GM12872 (cell line): ENCODE measurements around the gene KIF3C.

Source experiments
- TF ChIP-seq, protein P1 (sequence below): IDR thresholded peaks from 3 replicates; pipeline ENCODE4 v1.5.1; 2011; ENCODE audit warnings: low read depth, mild to moderate bottlenecking, low read length, moderate library complexity; ENCODE audit not compliant: insufficient read depth

KIF3C gene

DNA sequence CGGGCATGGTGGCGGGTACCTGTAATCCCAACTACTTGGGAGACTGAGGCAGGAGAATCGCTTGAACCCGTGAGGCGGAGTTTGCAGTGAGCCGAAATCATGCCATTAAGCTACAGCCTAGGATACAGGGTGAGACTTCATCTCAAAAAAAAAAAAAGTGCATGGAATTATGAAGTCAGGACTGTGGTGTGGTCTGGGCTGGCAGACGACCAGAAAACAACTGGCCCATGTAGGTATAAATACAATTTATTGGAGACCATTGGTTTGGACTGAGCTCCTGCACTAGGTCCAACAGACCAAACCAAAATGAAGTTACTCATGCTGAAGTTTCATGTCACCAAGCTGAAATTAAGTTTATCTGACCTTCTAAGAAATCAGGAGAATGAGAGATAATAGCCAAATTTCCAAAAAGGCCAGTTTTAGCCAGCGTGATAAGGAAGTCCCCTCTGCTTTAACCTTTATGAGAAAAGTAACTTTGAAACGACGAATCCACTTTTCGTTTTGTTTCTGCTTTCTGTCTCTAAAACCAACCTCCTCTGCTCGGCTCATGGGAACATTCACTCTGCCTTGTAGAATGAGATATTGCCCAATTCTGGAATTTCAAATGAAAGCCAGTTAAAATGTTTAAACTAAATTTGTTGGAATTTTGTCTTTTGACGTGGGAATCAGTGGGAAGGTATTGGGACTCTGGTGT, 33.9 kb upstream of the KIF3C start:
- TF ChIP-seq, protein P1, sequence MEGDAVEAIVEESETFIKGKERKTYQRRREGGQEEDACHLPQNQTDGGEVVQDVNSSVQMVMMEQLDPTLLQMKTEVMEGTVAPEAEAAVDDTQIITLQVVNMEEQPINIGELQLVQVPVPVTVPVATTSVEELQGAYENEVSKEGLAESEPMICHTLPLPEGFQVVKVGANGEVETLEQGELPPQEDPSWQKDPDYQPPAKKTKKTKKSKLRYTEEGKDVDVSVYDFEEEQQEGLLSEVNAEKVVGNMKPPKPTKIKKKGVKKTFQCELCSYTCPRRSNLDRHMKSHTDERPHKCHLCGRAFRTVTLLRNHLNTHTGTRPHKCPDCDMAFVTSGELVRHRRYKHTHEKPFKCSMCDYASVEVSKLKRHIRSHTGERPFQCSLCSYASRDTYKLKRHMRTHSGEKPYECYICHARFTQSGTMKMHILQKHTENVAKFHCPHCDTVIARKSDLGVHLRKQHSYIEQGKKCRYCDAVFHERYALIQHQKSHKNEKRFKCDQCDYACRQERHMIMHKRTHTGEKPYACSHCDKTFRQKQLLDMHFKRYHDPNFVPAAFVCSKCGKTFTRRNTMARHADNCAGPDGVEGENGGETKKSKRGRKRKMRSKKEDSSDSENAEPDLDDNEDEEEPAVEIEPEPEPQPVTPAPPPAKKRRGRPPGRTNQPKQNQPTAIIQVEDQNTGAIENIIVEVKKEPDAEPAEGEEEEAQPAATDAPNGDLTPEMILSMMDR: no peak

DNA sequence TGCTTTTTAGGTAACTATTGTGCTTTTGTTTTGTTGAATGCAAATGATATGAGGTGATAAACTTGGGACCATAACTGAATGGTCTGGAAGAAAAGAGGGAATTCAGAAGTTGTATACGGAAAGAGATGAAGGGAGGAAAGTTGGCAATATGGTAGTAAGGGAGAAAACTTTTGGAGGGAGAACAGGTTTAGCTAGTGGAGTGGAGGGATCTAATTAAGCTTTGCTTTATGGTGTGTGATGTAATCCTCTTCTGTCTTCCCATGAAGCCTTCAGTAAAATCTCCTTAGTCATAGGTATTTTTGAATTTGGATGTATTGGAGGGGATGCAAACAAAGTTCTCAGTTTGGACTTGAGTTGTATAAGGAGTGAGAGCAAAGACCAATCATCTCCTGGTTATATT, 31.4 kb upstream of the KIF3C start:
- TF ChIP-seq, protein P1: no peak

DNA sequence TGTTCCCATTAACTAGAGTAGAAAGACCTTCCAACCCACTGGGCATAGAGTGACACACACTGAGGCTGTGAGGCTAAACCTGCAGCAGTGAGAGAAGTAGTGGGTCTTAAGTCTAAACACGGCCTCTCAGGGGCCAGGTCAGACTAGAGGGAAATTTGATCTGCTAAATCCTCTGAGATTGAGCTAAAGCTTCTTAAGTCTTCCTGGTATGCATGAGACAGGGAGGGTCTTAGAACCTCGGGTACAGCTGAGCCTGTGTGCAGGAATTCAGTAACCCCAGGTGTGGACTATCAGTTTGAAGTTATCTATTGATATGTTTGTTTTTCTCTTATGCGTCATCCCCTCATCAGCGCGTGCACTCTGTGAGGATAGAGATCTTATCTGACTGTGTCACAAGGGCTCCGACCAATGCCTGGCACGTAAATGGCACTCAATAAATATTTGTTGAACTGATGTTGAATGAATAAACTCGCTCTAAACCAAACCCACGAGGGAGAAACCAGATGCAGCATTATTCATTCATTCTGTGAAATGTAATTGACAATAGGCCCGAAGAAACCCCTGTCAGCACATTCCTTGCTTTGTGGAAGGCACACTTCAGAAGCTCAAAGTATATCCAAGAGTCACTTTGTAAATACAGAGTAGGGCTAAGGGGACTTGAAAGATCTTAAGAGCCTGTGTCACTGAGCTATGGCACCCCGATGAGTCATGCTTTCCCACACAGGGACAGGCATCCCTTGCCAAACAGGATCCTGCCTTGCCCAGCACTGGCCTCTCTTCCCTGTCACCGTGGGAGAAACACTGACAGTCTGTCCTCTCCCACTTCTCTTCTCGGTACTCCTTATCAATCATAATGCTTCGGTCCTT, 29.9 kb upstream of the KIF3C start:
- TF ChIP-seq, protein P1: no peak

DNA sequence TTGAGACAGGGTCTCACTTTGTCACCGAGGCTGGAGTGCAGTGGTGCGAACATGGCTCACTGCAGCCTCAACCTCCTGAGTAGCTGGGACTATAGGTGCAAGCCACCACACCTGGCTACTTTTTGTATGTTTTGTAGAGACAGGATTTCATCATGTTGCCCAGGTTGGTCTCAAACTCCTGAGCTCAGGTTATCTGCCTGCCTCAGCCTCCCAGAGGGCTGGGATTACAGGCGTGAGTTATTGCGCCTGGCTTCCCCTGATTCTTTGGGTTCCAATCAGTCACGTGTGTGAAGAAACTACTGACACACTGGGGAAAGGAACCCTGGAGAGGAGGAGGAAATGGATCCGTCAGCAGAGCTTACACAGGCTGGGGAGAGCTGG, 29.3 kb upstream of the KIF3C start:
- TF ChIP-seq, protein P1: no peak

- TF ChIP-seq, protein P1: no peak
These were observed 28.6 kb upstream of the KIF3C start for GRCh38 chr2:26010943-26011342.

- TF ChIP-seq, protein P1: no peak
These were observed 27.3 kb upstream of the KIF3C start for GRCh38 chr2:26009567-26009963.

GRCh38 chr2:26008851-26009566, 26.7 kb upstream of the KIF3C start:
- TF ChIP-seq, protein P1: no peak
